Loucy (cell line): Measurements from ENCODE around the gene ZSCAN16.

Experiments
- H2AFZ ChIP-seq: fragments of 200-600 bp; sonication (generic); 2 replicates; pipeline ENCODE4 v1.6.0; 2016; ENCODE audit warnings: antibody characterized with exemption, mild to moderate bottlenecking, low read length, moderate library complexity
- H3F3A ChIP-seq: fragments of 200-600 bp; 2 replicates; pipeline ENCODE4 v1.6.0; 2016; ENCODE audit warnings: antibody characterized with exemption, low read depth, mild to moderate bottlenecking
- H3K27me3 ChIP-seq: fragments of 200-600 bp; sonication (generic); 2 replicates; pipeline ENCODE4 v1.6.1; 2014; ENCODE audit warnings: low read length, mild to moderate bottlenecking; ENCODE audit not compliant: insufficient read depth, poor library complexity, severe bottlenecking
- H3K36me3 ChIP-seq: fragments of 200-600 bp; sonication (generic); 2 replicates; pipeline ENCODE4 v1.6.1; 2016; ENCODE audit warnings: low read length; ENCODE audit not compliant: insufficient read depth
- H3K4me1 ChIP-seq: fragments of 200-600 bp; sonication (generic); 2 replicates; pipeline ENCODE4 v1.5.1; 2014; ENCODE audit warnings: low read length, mild to moderate bottlenecking; ENCODE audit not compliant: insufficient read depth, poor library complexity, severe bottlenecking
- H3K4me2 ChIP-seq: fragments of 200-600 bp; sonication (generic); 2 replicates; pipeline ENCODE4 v1.6.0; 2014; ENCODE audit warnings: antibody characterized with exemption, low read length, low read depth, mild to moderate bottlenecking; ENCODE audit not compliant: poor library complexity, severe bottlenecking
- H3K4me3 ChIP-seq: fragments of 200-600 bp; sonication (generic); 2 replicates; pipeline ENCODE4 v1.5.1; 2014; ENCODE audit warnings: low read length, mild to moderate bottlenecking, mixed read lengths; ENCODE audit not compliant: poor library complexity, severe bottlenecking
- H3K79me2 ChIP-seq: fragments of 200-600 bp; sonication (generic); 2 replicates; pipeline ENCODE4 v1.6.1; 2014; ENCODE audit warnings: low read length; ENCODE audit not compliant: insufficient read depth
- H3K9ac ChIP-seq: fragments of 200-600 bp; sonication (generic); 2 replicates; pipeline ENCODE4 v1.6.0; 2014; ENCODE audit warnings: mild to moderate bottlenecking, low read depth, low read length, moderate library complexity; ENCODE audit not compliant: poor library complexity, severe bottlenecking
- H3K9me2 ChIP-seq: fragments of 200-600 bp; sonication (generic); replicated peaks from 2 replicates; pipeline ENCODE4 v1.6.1; 2016; ENCODE audit warnings: low read depth, low read length, mixed read lengths
- H3K9me3 ChIP-seq: fragments of 200-600 bp; sonication (generic); 2 replicates; pipeline ENCODE4 v1.6.1; 2014; ENCODE audit warnings: mild to moderate bottlenecking, antibody characterized with exemption, low read length, low read depth; ENCODE audit not compliant: insufficient read depth
- H4K20me1 ChIP-seq: fragments of 200-600 bp; sonication (generic); 2 replicates; pipeline ENCODE4 v1.6.0; 2014; ENCODE audit warnings: antibody characterized with exemption, low read length, mild to moderate bottlenecking; ENCODE audit not compliant: insufficient read depth, poor library complexity, severe bottlenecking
- CTCF ChIP-seq: fragments of 200-600 bp; sonication (generic); conservative IDR thresholded peaks from 2 replicates; pipeline ENCODE4 v1.5.1; 2014; ENCODE audit warnings: mild to moderate bottlenecking, antibody characterized with exemption, low read length
- EZH2phosphoT487 ChIP-seq: fragments of 200-600 bp; IDR thresholded peaks from 2 replicates; pipeline ENCODE4 v1.6.1; 2018; ENCODE audit warnings: antibody characterized with exemption, mild to moderate bottlenecking, moderate library complexity, borderline replicate concordance

ZSCAN16 gene

DNA sequence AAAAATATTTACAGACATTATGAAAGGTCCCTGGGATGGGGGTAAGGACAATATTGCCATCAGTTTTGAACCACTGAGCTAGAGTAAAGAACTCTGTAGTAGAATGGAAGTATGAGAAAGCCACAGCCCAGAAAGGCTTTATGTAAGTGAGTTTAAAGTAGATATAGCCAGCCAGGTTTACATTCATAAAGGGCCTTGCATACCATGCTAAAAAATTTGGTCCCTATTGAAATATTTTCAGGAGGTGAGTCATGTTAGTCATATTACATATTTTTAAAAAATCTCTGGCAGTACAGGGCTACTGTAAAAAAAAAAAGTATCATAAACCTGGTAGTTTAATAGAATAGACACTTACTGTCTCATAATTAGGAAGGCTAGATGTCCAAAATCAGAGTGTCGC is 20.8 kb downstream of the ZSCAN16 start:
- Histone ChIP-seq H2AFZ (no peak overlapping the region), H3K9me3 (no peaks in the 10 kb centered on the region), H3K9ac (no peak overlapping the region), H3K4me3 (peak overlapping the region; percentile 30), H3K79me2 (peaks cover 60% of the 10 kb centered on the region), H3K4me1 (peaks cover 40% of the 10 kb centered on the region), H3K27me3 (no peaks in the 10 kb centered on the region), H3K4me2 (peak overlapping the region; percentile 54), H3K9me2 (no peaks in the 10 kb centered on the region), H4K20me1 (peaks cover 44% of the 10 kb centered on the region), H3K36me3 (peaks cover 20% of the 10 kb centered on the region; the same call in 1 of the 2 replicates), H3F3A (no peaks in the 10 kb centered on the region)
- TF ChIP-seq EZH2phosphoT487: no peak
- no peak for TF ChIP-seq CTCF

- Histone ChIP-seq H3K27me3 (no peaks in the 10 kb centered on the region), H3K79me2 (peaks cover 4% of the 10 kb centered on the region; the same call in 1 of the 2 replicates), H4K20me1 (peaks cover 6% of the 10 kb centered on the region), H3K4me2 (no peak overlapping the region), H3K9ac (no peak overlapping the region), H3K9me2 (no peaks in the 10 kb centered on the region), H3K4me1 (no peaks in the 10 kb centered on the region), H3K9me3 (peaks cover 5% of the 10 kb centered on the region; the same call in 1 of the 2 replicates), H3K36me3 (peaks cover 87% of the 10 kb centered on the region), H3F3A (no peaks in the 10 kb centered on the region), H3K4me3 (no peak overlapping the region), H2AFZ (no peak overlapping the region)
- TF ChIP-seq CTCF (no peak), EZH2phosphoT487 (no peak)
Measured at GRCh38 chr6:28152531-28152930, 28.1 kb downstream of the ZSCAN16 start.

- H3F3A ChIP-seq: no peaks in the 10 kb centered on the region
- no peak overlapping the region for H3K4me3 ChIP-seq
- H4K20me1 ChIP-seq: peaks cover 2% of the 10 kb centered on the region
- peaks cover 85% of the 10 kb centered on the region for H3K36me3 ChIP-seq
- no peak overlapping the region for H3K9ac ChIP-seq
- peaks cover 5% of the 10 kb centered on the region; the same call in 1 of the 2 replicates for H3K9me3 ChIP-seq
- TF ChIP-seq CTCF (no peak), EZH2phosphoT487 (no peak)
- no peaks in the 10 kb centered on the region for H3K27me3 ChIP-seq
- no peak overlapping the region for H2AFZ ChIP-seq
- H3K9me2 ChIP-seq: no peaks in the 10 kb centered on the region
- no peaks in the 10 kb centered on the region; the same call in 1 of the 2 replicates for H3K79me2 ChIP-seq
- no peak overlapping the region for H3K4me2 ChIP-seq
- no peaks in the 10 kb centered on the region for H3K4me1 ChIP-seq
Measured at GRCh38 chr6:28153546-28153945, 29.1 kb downstream of the ZSCAN16 start.
